CD14-positive monocyte (primary cell): ENCODE measurements around the gene CEP55. TPM values are rescaled to one million over a fixed set of nuclear protein-coding genes. Genes with fewer than 3 reads are reported as not detected.
A peak's percentile ranks its signal among the peaks of the same experiment; 100 is the strongest.

Experiments
- DNase-seq, 3 donors: peaks; one replicate each; pipeline ENCODE4 v3.0.0-alpha.2; 2011 to 2022
- H2AFZ ChIP-seq: 2 replicates; pipeline ENCODE4 v1.6.0; 2012; ENCODE audit warnings: mild to moderate bottlenecking, low read depth, low read length, inconsistent platforms; ENCODE audit not compliant: insufficient read depth, poor library complexity, severe bottlenecking
- H3K27ac ChIP-seq, 2 donors: 1 replicate in 1 of 2; 2 replicates in 1 of 2; pipeline ENCODE4 v1.5.1; 2012 to 2013; ENCODE audit warnings: low read length in 2 of 2, control low read depth in 1 of 2, inconsistent platforms in 1 of 2, low read depth in 1 of 2, mild to moderate bottlenecking in 1 of 2
- H3K27me3 ChIP-seq, 2 donors: one replicate each; pipeline versions ENCODE4 v1.6.0 to v1.6.1; 2011 to 2013; ENCODE audit warnings: low read length in 2 of 2; ENCODE audit not compliant: control insufficient read depth in 2 of 2, insufficient read depth in 2 of 2
- H3K36me3 ChIP-seq, 2 donors: replicated peaks in 1 of 2; 1 replicate in 1 of 2; 2 replicates in 1 of 2; pipeline versions ENCODE4 v1.5.1 to v1.6.1; 2012 to 2013; ENCODE audit warnings: low read length in 2 of 2, control low read depth in 1 of 2, inconsistent platforms in 1 of 2, mild to moderate bottlenecking in 1 of 2; ENCODE audit not compliant: insufficient read depth in 2 of 2, control insufficient read depth in 1 of 2
- H3K4me1 ChIP-seq, 2 donors: 1 replicate in 1 of 2; 2 replicates in 1 of 2; pipeline versions ENCODE4 v1.5.1 to v1.6.1; 2012 to 2013; ENCODE audit warnings: low read length in 2 of 2, control low read depth in 1 of 2, inconsistent platforms in 1 of 2, mild to moderate bottlenecking in 1 of 2, moderate library complexity in 1 of 2; ENCODE audit not compliant: insufficient read depth in 2 of 2, control insufficient read depth in 1 of 2
- H3K4me2 ChIP-seq: replicated peaks from 2 replicates; pipeline ENCODE3; 2012; ENCODE audit warnings: low read length, moderate library complexity, mild to moderate bottlenecking; ENCODE audit not compliant: poor library complexity, severe bottlenecking; ENCODE audit errors: extremely low read depth
- H3K4me3 ChIP-seq, 3 experiments: fragments of 200-600 bp in 1 of 3; sonication (generic) in 1 of 3; replicated peaks in 1 of 3; 1 replicate in 2 of 3; 2 replicates in 1 of 3; pipeline ENCODE4 v1.5.1; 2011 to 2013; ENCODE audit warnings: low read length in 3 of 3, mild to moderate bottlenecking in 3 of 3, control low read depth in 2 of 3, low read depth in 2 of 3, inconsistent platforms in 1 of 3, moderate library complexity in 1 of 3
- H3K79me2 ChIP-seq: 2 replicates; pipeline ENCODE4 v1.6.0; 2012; ENCODE audit warnings: mild to moderate bottlenecking, control low read depth, inconsistent platforms, low read length, moderate library complexity; ENCODE audit not compliant: insufficient read depth
- H3K9ac ChIP-seq: 2 replicates; pipeline ENCODE4 v1.6.0; 2017; ENCODE audit warnings: low read length, mild to moderate bottlenecking; ENCODE audit not compliant: insufficient read depth, poor library complexity, severe bottlenecking
- H3K9me3 ChIP-seq, 2 donors: replicated peaks in 1 of 2; 1 replicate in 1 of 2; 2 replicates in 1 of 2; pipeline versions ENCODE4 v1.5.1 to v1.6.1; 2012 to 2013; ENCODE audit warnings: low read length in 2 of 2, control low read depth in 1 of 2; ENCODE audit not compliant: control insufficient read depth in 1 of 2, insufficient read depth in 1 of 2
- H4K20me1 ChIP-seq: 2 replicates; pipeline ENCODE4 v1.6.0; 2012; ENCODE audit warnings: mild to moderate bottlenecking, low read length, control low read depth, moderate library complexity; ENCODE audit not compliant: insufficient read depth
- H3K27ac Mint-ChIP-seq, 7 donors: one replicate each; pipeline ENCODE4 v1.8.0; 2020; ENCODE audit warnings: mild to moderate bottlenecking in 7 of 7, mixed read lengths in 7 of 7, moderate library complexity in 6 of 7, inconsistent platforms in 2 of 7
- H3K27me3 Mint-ChIP-seq, 3 donors: one replicate each; pipeline ENCODE4 v1.8.0; 2021 to 2022; ENCODE audit warnings: low read depth in 3 of 3, mild to moderate bottlenecking in 3 of 3, mixed read lengths in 3 of 3, moderate library complexity in 3 of 3, inconsistent platforms in 1 of 3
- H3K36me3 Mint-ChIP-seq, 2 donors: one replicate each; pipeline ENCODE4 v1.8.0; 2020; ENCODE audit warnings: mixed read lengths in 2 of 2, inconsistent platforms in 1 of 2, mild to moderate bottlenecking in 1 of 2
- H3K4me1 Mint-ChIP-seq: one replicate; pipeline ENCODE4 v1.8.0; 2020; ENCODE audit warnings: mild to moderate bottlenecking, mixed read lengths
- H3K4me3 Mint-ChIP-seq, 2 donors: one replicate each; pipeline ENCODE4 v1.8.0; 2020; ENCODE audit warnings: mild to moderate bottlenecking in 2 of 2, mixed read lengths in 2 of 2, moderate library complexity in 1 of 2
- H3K9me3 Mint-ChIP-seq, 7 donors: one replicate each; pipeline ENCODE4 v1.8.0; 2020 to 2022; ENCODE audit warnings: mixed read lengths in 7 of 7, mild to moderate bottlenecking in 6 of 7, moderate library complexity in 6 of 7, inconsistent platforms in 2 of 7
- WGBS: methylation state at CpG from one replicate; pipeline ENCODE4 v1.1.5; 2013; ENCODE audit warnings: missing lambda C conversion rate; ENCODE audit not compliant: insufficient coverage; 5-methylcytosine and 5-hydroxymethylcytosine counted together
- intact Hi-C, 2 donors: fragments of 100-400 bp; cut with micrococcal nuclease; formaldehyde crosslinking; loops; one replicate each; pipeline versions ENCODE4 v1.15.0 to v1.15.1; 2023
- polyA minus RNA-seq: library from RNA; depleted of rRNA, polyadenylated mRNA; stranded (reverse); fragments of >200 nt; gene quantifications from 2 replicates; pipeline ENCODE4 v1.2.3, GENCODE V29; 2012
- polyA plus RNA-seq, 3 donors: library from polyadenylated mRNA; depleted of rRNA in 1 of 3; unstranded in 2 of 3; stranded (reverse) in 1 of 3; fragments of 300-500 nt in 2 of 3; fragments of >200 nt in 1 of 3; fragmentation: Illumina TruSeq in 2 of 3; gene quantifications; 1 replicate in 2 of 3; 2 replicates in 1 of 3; pipeline ENCODE4 v1.2.3, GENCODE V29; 2012 to 2021
- total RNA-seq, 12 experiments: library from RNA in 1 of 12; stranded (reverse) in 1 of 12; fragments of 120-200 nt in 1 of 12; gene quantifications; one replicate each; pipeline ENCODE4 v1.2.4 and lab custom pipeline; 2013 to 2026; ENCODE audit warnings: mixed read lengths in 6 of 12, inconsistent platforms in 1 of 12
- TF ChIP-seq, protein P1 (sequence below): fragments of 200-600 bp; IDR thresholded peaks from one replicate; pipeline ENCODE4 v1.8.0; 2022; ENCODE audit warnings: antibody characterized with exemption, mild to moderate bottlenecking

Gene CEP55
- 0.52 TPM for total RNA-seq (2013)
- under 1 TPM in 2 of 3 donors, not detected in 1; 0.05 to 0.26 TPM for polyA plus RNA-seq
- polyA minus RNA-seq = 0.14 and 0.32 TPM in 2 replicates
- 0.12 to 7.4 (median 0.49) reads per million in 11 experiments for total RNA-seq (lab: John Stamatoyannopoulos, UW)

DNA sequence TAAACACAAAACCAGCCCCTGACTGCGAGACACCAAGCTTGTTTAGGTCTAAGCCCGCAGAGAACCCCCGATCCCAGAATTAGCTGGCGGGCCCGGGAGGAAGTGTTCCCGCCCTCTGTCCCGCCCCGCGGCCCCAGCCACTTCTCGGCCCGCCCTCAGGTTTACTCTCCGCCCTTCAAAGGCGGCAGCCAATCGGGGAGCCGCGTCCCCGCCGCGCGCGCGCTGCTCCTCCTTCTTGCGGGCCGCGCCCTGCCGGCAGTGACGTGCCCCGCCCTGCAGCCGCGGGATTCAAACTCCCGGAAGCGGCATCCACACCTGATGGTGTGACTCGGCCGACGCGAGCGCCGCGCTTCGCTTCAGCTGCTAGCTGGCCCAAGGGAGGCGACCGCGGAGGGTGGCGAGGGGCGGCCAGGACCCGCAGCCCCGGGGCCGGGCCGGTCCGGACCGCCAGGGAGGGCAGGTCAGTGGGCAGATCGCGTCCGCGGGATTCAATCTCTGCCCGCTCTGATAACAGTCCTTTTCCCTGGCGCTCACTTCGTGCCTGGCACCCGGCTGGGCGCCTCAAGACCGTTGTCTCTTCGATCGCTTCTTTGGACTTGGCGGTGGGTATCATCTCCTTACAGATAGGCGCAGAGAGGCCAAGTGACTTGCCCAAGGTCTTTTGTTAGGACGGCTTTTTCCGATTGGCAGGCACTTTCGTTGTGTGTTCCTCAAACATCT lies at the start of gene CEP55:
Gene CEP55 (plus strand): TSS at position 291 of the 720 bp plus-strand sequence. CDS start 3,440 bp downstream, outside the sequence.
- peak within 1 kb of the TSS in 1 of 2 donors; percentile 71 for H3K27ac ChIP-seq
- H3K9ac ChIP-seq = peak within 1 kb of the TSS; percentile 65
- H3K4me1 Mint-ChIP-seq = peaks cover 32% of the 10 kb centered on the region
- peaks cover 7 to 8% of the 10 kb centered on the region in 2 donors for H3K36me3 Mint-ChIP-seq
- DNase-seq = peak; percentile 90 to 92 (median 92)
- H2AFZ ChIP-seq = peak within 1 kb of the TSS; percentile 97
- H3K27me3 Mint-ChIP-seq = peaks cover 0 to 5% (median 1%) of the 10 kb centered on the region in 3 donors
- H3K4me1 ChIP-seq = peaks cover 22 to 28% of the 10 kb centered on the region in 2 donors
- H3K9me3 ChIP-seq = no peaks in the 10 kb centered on the region
- no peaks in the 10 kb centered on the region for H4K20me1 ChIP-seq
- H3K27ac Mint-ChIP-seq = peak within 1 kb of the TSS; percentile 63 to 94 (median 85)
- intact Hi-C loops = loop anchor here in 1 of 2 donors (5.0 kb wide), 1 partner anchor 119 kb away; no protein-coding TSS in a partner anchor
- H3K9me3 Mint-ChIP-seq = no peaks in the 10 kb centered on the region
- TF ChIP-seq, protein P1, sequence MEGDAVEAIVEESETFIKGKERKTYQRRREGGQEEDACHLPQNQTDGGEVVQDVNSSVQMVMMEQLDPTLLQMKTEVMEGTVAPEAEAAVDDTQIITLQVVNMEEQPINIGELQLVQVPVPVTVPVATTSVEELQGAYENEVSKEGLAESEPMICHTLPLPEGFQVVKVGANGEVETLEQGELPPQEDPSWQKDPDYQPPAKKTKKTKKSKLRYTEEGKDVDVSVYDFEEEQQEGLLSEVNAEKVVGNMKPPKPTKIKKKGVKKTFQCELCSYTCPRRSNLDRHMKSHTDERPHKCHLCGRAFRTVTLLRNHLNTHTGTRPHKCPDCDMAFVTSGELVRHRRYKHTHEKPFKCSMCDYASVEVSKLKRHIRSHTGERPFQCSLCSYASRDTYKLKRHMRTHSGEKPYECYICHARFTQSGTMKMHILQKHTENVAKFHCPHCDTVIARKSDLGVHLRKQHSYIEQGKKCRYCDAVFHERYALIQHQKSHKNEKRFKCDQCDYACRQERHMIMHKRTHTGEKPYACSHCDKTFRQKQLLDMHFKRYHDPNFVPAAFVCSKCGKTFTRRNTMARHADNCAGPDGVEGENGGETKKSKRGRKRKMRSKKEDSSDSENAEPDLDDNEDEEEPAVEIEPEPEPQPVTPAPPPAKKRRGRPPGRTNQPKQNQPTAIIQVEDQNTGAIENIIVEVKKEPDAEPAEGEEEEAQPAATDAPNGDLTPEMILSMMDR = no peak
- peak within 1 kb of the TSS; percentile 96 to 98 for H3K4me3 Mint-ChIP-seq
- H3K4me3 ChIP-seq = peak within 1 kb of the TSS; percentile 91 to 95 (median 94)
- H3K36me3 ChIP-seq = peaks cover 0 to 8% of the 10 kb centered on the region in 2 donors
- peaks cover 50% of the 10 kb centered on the region for H3K79me2 ChIP-seq
- peak within 1 kb of the TSS; percentile 96 for H3K4me2 ChIP-seq
- 1% methylated on average over 66 of the region's 68 CpGs for WGBS
- H3K27me3 ChIP-seq = no peaks in the 10 kb centered on the region

DNA sequence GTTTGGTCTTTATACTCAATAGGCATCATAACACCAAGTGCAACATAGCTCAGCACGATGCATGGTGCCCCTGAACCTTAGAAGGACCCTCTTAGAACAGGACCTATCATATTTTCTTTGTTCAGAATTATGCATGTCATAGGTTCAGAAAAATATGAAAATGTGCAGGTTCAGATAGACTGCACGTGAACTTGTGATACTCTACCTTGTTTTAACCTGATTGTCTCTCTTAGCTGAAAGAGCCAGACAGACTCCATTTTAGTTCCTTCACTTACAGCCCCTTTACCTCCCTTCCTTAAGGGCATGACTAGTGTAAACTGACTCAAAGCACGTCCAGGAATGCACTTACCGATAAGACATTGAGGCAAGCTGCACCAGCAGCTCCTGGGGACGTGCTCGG lies 49.4 kb upstream of the CEP55 start:
- H3K36me3 Mint-ChIP-seq = peaks cover 63 to 81% of the 10 kb centered on the region in 2 donors
- TF ChIP-seq, protein P1 = no peak

More for the DNA sequence above, 49.4 kb upstream of the CEP55 start:
- Histone ChIP-seq H4K20me1 (peaks cover 6% of the 10 kb centered on the region), H3K36me3 (peaks cover 21 to 86% of the 10 kb centered on the region in 2 donors), H3K79me2 (peaks cover 4% of the 10 kb centered on the region), H3K9me3 (no peaks in the 10 kb centered on the region), H2AFZ (no peak overlapping the region), H3K27me3 (no peaks in the 10 kb centered on the region), H3K4me2 (no peak overlapping the region), H3K4me3 (no peak overlapping the region), H3K27ac (no peak overlapping the region), H3K9ac (no peak overlapping the region), H3K4me1 (peaks cover 11 to 16% of the 10 kb centered on the region in 2 donors)
- Mint-ChIP-seq H3K27ac (peak overlapping the region in 1 of 7 donors; percentile 14), H3K27me3 (no peaks in the 10 kb centered on the region), H3K9me3 (peaks cover 0 to 3% (median 0%) of the 10 kb centered on the region in 7 donors), H3K4me1 (peaks cover 25% of the 10 kb centered on the region), H3K4me3 (no peak overlapping the region)
- no peak for DNase-seq
- 67% methylated on average over 3 of the region's 6 CpGs for whole genome bisulfite sequencing
- intact Hi-C loops = loop anchor here in 1 of 2 donors (5.0 kb wide), 1 partner anchor 35 kb away; the partner anchor contains the start of gene MYOF
